Embryonic facial prominence (tissue), 1 donor: ENCODE measurements around the gene PFDN4.
"Not testable (repeated sequence)": the region's sequence is repeated elsewhere in the genome, so short reads cannot be mapped to it uniquely, and the experiment has no call there.

Source experiments
- DNase-seq: peaks from one replicate; pipeline ENCODE4 v3.0.0-alpha.2; 2016; ENCODE audit errors: extremely low spot score

PFDN4 gene

GRCh38 chr20:54223751-54224150, 15.9 kb downstream of the PFDN4 start:
- DNase-seq: no peak

DNA sequence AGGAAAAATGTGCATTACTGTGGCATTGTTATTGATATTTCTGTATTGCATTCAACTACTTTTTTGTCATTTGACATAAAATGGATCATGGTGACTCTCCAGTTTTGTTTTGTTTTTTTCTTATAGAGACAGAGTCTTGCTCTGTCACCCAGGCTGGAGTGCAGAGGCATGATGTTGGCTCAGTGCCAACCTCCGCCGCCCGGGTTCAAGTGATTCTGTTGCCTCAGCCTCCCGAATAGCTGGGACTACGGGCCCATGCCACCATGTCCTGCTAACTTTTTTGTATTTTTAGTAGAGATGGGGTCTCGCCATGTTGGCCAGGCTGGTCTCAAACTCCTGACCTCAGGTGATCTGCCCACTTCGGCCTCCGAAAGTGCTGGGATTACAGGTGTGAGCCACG, 16.8 kb downstream of the PFDN4 start:
- not testable (repeated sequence) for DNase-seq

DNA sequence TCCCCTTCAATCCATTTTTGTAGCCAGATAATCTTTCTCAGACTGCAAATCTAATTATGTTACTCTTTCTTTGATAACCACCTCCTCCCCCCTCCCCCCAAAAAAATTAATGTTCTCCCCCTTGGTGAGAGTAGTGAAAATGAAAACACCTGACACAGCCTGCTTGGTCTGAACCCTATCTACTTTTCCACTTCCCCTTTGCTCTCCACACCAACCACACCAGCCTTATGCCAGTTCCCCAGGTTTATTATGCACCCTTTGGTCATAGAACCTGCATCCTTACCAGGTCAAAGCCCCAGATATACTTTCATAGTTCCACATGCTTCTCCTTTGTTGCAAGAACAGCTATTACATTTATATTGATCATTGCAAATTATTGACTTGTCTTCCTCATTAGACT, 19.4 kb downstream of the PFDN4 start:
- no peak for DNase-seq

GRCh38 chr20:54227751-54228150, 19.9 kb downstream of the PFDN4 start:
- DNase-seq: no peak

DNA sequence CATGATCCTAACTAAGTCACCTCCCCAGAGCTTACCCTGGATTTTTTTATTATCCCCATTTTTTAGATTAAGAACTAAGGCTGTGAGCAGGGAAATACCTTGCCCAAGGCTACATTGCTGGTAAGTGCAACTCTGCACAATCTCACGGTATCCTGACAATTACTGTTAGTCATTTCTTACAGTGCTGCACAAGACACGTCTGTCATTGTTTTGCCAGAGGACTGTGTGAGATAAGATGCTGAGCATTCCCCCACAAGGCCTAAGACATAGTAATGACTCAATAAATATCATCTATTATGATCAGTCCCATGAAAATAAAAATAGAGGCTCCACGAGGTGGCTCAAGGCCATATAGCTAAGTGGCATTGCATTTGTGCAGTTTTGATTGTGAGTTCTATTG, 21.0 kb downstream of the PFDN4 start:
- DNase-seq: no peak

GRCh38 chr20:54229566-54230160, 21.8 kb downstream of the PFDN4 start:
- DNase-seq: no peak

- DNase-seq: no peak
Observed at GRCh38 chr20:54231036-54231435, 23.1 kb downstream of the PFDN4 start.

- DNase-seq: no peak
Observed at GRCh38 chr20:54234991-54235390, 27.1 kb downstream of the PFDN4 start.

- no peak for DNase-seq
Observed at GRCh38 chr20:54237116-54237943, 29.4 kb downstream of the PFDN4 start.

DNA sequence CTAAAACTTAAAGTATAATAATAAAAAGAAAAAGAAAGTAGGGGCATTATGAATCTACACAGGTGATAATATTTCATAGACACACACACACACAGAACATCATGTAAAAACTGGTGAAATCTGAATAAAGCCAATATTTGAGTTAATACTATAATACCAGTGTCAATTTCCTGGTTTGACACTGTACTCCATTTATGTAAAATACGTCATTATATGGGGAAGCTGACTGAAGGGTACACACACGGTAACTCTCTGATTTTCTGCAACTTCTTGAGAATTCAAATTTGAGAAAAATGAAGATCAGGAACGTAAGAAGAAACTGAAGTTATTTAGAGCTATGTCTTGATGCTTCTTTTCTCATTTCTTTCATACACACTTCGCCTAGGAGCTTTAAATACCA, 36.2 kb downstream of the PFDN4 start:
- DNase-seq: no peak

GRCh38 chr20:54248705-54249104, 40.8 kb downstream of the PFDN4 start:
- DNase-seq: not testable (repeated sequence)

DNA sequence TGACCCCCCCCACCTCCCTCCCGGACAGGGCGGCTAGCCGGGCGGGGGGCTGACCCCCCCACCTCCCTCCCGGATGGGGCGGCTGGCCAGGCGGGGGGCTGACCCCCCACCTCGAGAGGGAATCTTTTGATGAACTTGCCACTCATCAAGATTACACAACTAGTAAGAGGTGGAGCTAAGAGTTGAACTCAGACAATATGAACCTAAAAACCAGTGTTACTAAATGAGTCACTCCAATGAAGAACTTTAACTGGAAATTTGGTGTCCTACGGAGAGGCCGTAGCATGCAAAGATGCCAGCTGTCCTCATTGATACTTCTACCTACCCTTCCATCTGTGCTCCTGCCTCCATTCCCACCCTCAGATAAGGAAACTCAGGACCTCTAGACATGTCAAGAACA, 42.8 kb downstream of the PFDN4 start:
- no peak for DNase-seq

DNA sequence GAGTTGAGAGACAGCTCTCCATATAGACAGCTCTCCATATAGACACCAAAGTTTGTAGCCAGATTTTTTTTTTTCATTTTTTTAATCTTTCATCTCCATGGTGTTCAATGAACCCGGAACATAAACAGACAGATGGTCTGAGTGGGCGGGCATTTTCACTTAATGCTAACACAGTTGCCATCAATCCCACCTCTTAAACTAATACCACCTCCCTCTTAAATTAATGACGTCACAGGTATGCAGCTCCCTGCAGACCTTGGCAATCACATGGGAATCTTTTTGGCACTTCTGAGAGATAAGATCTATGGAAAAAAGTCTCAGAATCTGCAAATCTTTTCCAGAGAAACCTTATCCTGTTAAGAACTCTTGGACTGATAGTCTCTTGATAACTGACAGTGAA, 43.2 kb downstream of the PFDN4 start:
- DNase-seq: no peak

DNA sequence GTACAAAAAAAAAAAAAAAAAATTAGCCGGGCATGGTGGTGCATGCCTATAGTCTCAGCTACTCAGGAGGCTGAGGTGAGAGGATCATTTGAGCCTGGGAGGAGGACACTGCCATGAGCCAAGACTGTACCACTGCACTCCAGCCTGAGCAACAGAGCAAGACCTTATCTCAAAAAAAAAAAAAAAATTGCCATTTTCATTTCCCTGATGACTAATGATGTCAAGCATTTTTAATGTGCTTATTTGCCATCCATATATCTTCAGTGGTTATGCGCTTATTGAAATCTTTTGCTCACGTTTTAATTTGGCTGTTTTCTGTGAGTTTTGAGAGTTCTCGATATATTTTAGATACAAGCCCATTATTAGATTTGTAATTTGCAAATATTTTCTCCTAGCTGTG, 46.7 kb downstream of the PFDN4 start:
- no peak for DNase-seq

DNA sequence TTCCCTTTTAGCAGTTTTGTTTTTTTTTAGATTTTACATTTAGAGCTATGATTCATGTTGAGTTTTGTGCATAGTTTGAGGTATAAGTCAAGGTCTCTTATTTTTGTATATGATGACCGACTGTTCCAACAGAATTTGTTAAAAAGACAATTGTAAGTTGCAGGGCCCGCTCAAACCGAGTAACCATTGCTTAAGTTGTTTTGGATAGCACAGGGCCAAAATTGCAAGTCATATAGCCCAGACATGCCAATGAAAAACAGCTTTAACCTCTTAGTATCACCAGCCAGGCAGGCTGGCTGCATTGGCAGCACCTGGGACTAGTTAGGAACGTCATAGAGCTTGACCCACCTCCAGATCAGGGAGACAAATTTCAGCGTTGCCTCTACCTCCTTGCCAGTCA, 47.3 kb downstream of the PFDN4 start:
- no peak for DNase-seq

- DNase-seq: no peak
Observed at GRCh38 chr20:54256202-54256601, 48.3 kb downstream of the PFDN4 start.

DNA sequence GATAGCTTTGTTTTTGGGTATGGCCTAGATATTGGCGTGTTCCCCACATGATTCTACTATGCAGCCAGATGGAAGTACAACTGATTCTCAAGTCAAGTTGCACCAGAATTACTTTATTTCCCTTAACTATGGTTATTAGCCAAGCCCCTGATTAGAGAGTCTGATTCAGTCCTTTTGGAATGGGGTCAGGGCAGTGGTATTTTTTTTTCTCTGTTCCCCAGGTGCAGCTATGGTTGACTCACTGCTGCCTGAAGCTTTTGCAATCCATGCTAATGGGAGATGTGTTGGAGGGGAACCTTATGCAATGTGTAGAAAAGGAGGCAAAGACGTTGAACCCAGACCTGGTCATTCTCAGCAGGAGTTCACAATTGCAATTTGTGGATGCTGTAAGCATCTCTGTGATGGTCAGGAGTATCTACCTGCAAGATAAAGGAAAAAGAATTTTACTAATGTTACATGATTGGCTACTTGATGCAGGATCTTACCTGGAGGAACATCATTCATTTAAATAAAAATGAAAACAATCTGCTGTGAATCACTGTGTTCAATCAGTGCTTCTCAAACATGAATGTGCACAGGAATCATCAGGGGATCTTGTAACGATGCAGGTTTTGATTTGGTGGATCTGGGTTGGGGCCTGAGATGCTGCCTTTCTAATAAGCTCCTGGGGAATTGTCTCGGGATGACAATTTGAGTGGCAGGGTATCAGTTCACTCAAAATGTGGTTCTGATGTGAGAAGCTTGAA, 49.4 kb downstream of the PFDN4 start:
- no peak for DNase-seq

DNA sequence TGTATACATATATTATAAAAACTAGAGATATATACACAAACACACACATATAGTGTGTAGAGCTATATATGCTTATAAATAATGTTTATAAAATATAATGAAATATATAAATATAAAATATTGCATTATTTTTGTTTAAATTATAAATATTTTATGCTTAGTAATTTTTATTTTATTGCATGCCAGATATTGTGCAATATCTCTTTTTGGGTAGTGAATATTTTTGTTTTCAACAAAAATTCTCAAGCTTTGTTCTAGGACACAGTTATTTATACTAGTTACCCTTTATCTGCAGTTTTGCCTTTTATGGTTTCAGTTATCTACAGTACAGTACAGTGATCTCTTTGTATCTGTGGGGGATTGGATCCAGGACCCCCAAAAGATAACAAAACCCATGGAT, 52.2 kb downstream of the PFDN4 start:
- DNase-seq: no peak

- no peak for DNase-seq
Observed at GRCh38 chr20:54262671-54263070, 54.8 kb downstream of the PFDN4 start.

DNA sequence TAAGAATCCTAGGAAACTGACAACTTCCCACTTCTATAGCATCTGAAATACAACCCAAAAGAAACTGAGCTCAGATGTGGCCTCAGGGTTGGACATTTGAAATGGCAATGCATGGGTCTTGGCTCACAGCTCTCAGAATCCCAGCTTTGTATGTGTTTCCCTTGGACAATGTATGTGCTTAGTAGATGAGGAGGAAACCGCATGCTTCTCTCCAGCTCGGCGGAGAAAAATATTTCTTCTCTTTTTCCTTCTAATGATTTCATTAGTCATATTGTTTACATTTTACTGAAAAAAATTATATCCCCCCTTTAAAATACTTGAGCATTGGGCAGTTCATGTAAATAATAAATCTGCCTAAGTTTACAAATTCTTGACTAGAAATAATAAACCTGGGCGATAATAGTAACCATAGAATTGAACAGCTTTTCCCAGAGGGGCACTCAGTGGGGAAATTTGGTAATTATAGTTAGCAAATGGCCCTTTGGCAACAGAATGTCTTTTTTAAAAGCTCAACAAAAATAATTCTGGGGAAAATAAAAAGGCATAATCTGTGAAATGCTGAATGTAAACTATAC, 55.3 kb downstream of the PFDN4 start:
- no peak for DNase-seq

GRCh38 chr20:54265791-54266190, 57.9 kb downstream of the PFDN4 start:
- DNase-seq: not testable (repeated sequence)

DNA sequence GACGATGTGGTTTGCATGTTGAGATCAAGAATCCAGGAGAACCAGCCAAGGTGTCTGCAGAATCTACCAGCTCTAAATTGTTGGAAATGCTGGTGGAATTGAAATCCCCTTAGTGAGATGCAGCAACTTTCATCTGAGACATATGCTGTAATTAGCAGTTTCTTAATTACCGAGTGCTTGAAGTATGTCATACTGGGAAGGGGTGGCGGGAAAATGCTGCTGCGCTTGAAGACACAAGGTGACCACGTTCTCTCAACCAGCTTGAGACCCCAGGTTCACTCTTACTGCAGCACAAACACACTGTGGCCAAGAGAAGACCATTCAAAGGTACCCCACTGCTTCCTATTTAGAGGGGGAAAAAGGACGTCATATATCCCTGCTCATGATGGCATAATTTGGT, 59.0 kb downstream of the PFDN4 start:
- DNase-seq: no peak
